Endodermal cell (in vitro differentiated cells): ENCODE results near the gene INPP4B. TPM values are rescaled to one million over a fixed set of nuclear protein-coding genes. Genes with fewer than 3 reads are reported as not detected.

ENCODE experiments used
- DNase-seq: peaks from one replicate; pipeline ENCODE4 v3.0.0-alpha.2; 2017
- H3K27ac ChIP-seq: 2 replicates; pipeline ENCODE4 v1.5.1; 2013; ENCODE audit warnings: mild to moderate bottlenecking, low read depth, low read length, moderate library complexity
- H3K27me3 ChIP-seq: 2 replicates; pipeline ENCODE4 v1.6.1; 2013; ENCODE audit warnings: mild to moderate bottlenecking, low read length, moderate library complexity; ENCODE audit not compliant: insufficient read depth, control insufficient read depth, poor library complexity, severe bottlenecking
- H3K36me3 ChIP-seq: 2 replicates; pipeline ENCODE4 v1.7.0; 2013; ENCODE audit warnings: mild to moderate bottlenecking, low read length, moderate library complexity; ENCODE audit not compliant: control insufficient read depth, insufficient read depth
- H3K4me1 ChIP-seq: one replicate; pipeline ENCODE4 v1.7.0; 2013; ENCODE audit warnings: low read length; ENCODE audit not compliant: control insufficient read depth, insufficient read depth
- H3K4me3 ChIP-seq: 2 replicates; pipeline ENCODE4 v1.5.1; 2013; ENCODE audit warnings: mild to moderate bottlenecking, low read length, moderate library complexity
- H3K9ac ChIP-seq: 2 replicates; pipeline ENCODE4 v1.6.1; 2013; ENCODE audit warnings: mild to moderate bottlenecking, low read length, moderate library complexity; ENCODE audit not compliant: poor library complexity, severe bottlenecking; ENCODE audit errors: extremely low read depth
- H3K9me3 ChIP-seq: 2 replicates; pipeline ENCODE4 v1.6.1; 2013; ENCODE audit warnings: mild to moderate bottlenecking, low read length, moderate library complexity; ENCODE audit not compliant: control insufficient read depth
- H3K27ac Mint-ChIP-seq: 2 replicates; pipeline ENCODE4 v1.8.0; 2020; ENCODE audit warnings: mixed read lengths
- H3K27me3 Mint-ChIP-seq: 2 replicates; pipeline ENCODE4 v1.8.0; 2021; ENCODE audit warnings: mild to moderate bottlenecking, mixed read lengths; ENCODE audit not compliant: insufficient read depth
- H3K36me3 Mint-ChIP-seq: 2 replicates; pipeline ENCODE4 v1.8.0; 2020; ENCODE audit warnings: low read depth, mixed read lengths
- H3K4me1 Mint-ChIP-seq: 2 replicates; pipeline ENCODE4 v1.8.0; 2020; ENCODE audit warnings: mixed read lengths
- H3K4me3 Mint-ChIP-seq: 2 replicates; pipeline ENCODE4 v1.8.0; 2020; ENCODE audit warnings: mild to moderate bottlenecking, moderate library complexity, mixed read lengths
- H3K9me3 Mint-ChIP-seq: 2 replicates; pipeline ENCODE4 v1.8.0; 2020; ENCODE audit warnings: mild to moderate bottlenecking, mixed read lengths
- CTCF ChIP-seq: fragments of 200-600 bp; sonication (generic); conservative IDR thresholded peaks from 2 replicates; pipeline ENCODE4 v1.5.0; 2021; ENCODE audit warnings: antibody characterized with exemption, mild to moderate bottlenecking
- WGBS, 2 experiments: methylation state at CpG; one replicate each; pipeline versions ENCODE4 v1.1.5 to v1.1.7; 2013; ENCODE audit warnings: missing lambda C conversion rate in 2 of 2, mixed read lengths in 1 of 2; ENCODE audit not compliant: insufficient coverage in 1 of 2, insufficient read length in 1 of 2; 5-methylcytosine and 5-hydroxymethylcytosine counted together
- total RNA-seq, 2 donors: library from RNA; stranded (reverse); fragmentation: NEBNext Ultra II Directional in 1 of 2; extraction: Animal tissue kit (Norgen Biotek cat#: 25700) in 1 of 2; gene quantifications; 2 replicates in 1 of 2; 3 replicates in 1 of 2; pipeline ENCODE4 v1.2.1, GENCODE V29; 2021

Gene INPP4B
- total RNA-seq, 2 donors from 2014 or later: 0.64 to 0.66 TPM

GRCh38 chr4:142776026-142776425 is 70.1 kb downstream of the INPP4B start:
- H3K9me3 ChIP-seq: no peaks in the 10 kb centered on the region
- H3K4me3 ChIP-seq: no peak overlapping the region
- WGBS, 2 experiments: 98 to 100% methylated on average over 1 to 2 of the region's 2 CpGs
- Mint-ChIP-seq H3K4me3 (no peak overlapping the region), H3K27ac (no peak overlapping the region), H3K9me3 (no peaks in the 10 kb centered on the region), H3K36me3 (no peaks in the 10 kb centered on the region), H3K4me1 (peaks cover 4% of the 10 kb centered on the region), H3K27me3 (no peaks in the 10 kb centered on the region)
- H3K27ac ChIP-seq: no peak overlapping the region
- peaks cover 3% of the 10 kb centered on the region for H3K4me1 ChIP-seq
- H3K27me3 ChIP-seq: no peaks in the 10 kb centered on the region
- DNase-seq: no peak
- no peak overlapping the region for H3K9ac ChIP-seq
- H3K36me3 ChIP-seq: no peaks in the 10 kb centered on the region
- TF ChIP-seq CTCF: no peak

- TF ChIP-seq CTCF: no peak
- H3K27ac ChIP-seq: no peak overlapping the region
- Mint-ChIP-seq H3K4me1 (peaks cover 4% of the 10 kb centered on the region), H3K36me3 (no peaks in the 10 kb centered on the region), H3K9me3 (no peaks in the 10 kb centered on the region), H3K4me3 (no peak overlapping the region), H3K27me3 (no peaks in the 10 kb centered on the region), H3K27ac (no peak overlapping the region)
- no peaks in the 10 kb centered on the region for H3K27me3 ChIP-seq
- 100% methylated on average over 1 to 2 of the region's 2 CpGs for WGBS, 2 experiments
- no peaks in the 10 kb centered on the region for H3K9me3 ChIP-seq
- H3K4me1 ChIP-seq: peaks cover 3% of the 10 kb centered on the region
- H3K4me3 ChIP-seq: no peak overlapping the region
- no peak for DNase-seq
- no peak overlapping the region for H3K9ac ChIP-seq
- H3K36me3 ChIP-seq: no peaks in the 10 kb centered on the region
Observed at GRCh38 chr4:142773505-142773904, 72.6 kb downstream of the INPP4B start.

- Mint-ChIP-seq H3K36me3 (no peaks in the 10 kb centered on the region), H3K27ac (no peak overlapping the region), H3K4me1 (no peaks in the 10 kb centered on the region), H3K4me3 (no peak overlapping the region), H3K27me3 (no peaks in the 10 kb centered on the region), H3K9me3 (no peaks in the 10 kb centered on the region)
- Histone ChIP-seq H3K4me1 (no peaks in the 10 kb centered on the region), H3K27me3 (no peaks in the 10 kb centered on the region), H3K9me3 (no peaks in the 10 kb centered on the region), H3K27ac (no peak overlapping the region), H3K36me3 (no peaks in the 10 kb centered on the region), H3K9ac (no peak overlapping the region), H3K4me3 (no peak overlapping the region)
- TF ChIP-seq CTCF: no peak
- DNase-seq: no peak
- 98 to 100% methylated on average over 1 to 2 of the region's 2 CpGs for WGBS, 2 experiments
Observed at GRCh38 chr4:142762280-142762679, 83.8 kb downstream of the INPP4B start.
